IPS DF 6.9 (cell line): ENCODE results near the gene LCP2.

Experiments
- DNase-seq: peaks from one replicate; pipeline ENCODE4 v3.0.0-alpha.2; 2013; ENCODE audit warnings: low read depth, low spot score
- H3K27ac ChIP-seq: one replicate; pipeline ENCODE4 v1.5.1; 2013; ENCODE audit warnings: low read length, control low read depth
- H3K27me3 ChIP-seq: 2 replicates; pipeline ENCODE4 v1.6.1; 2013; ENCODE audit warnings: mild to moderate bottlenecking, low read length; ENCODE audit not compliant: control insufficient read depth, insufficient read depth
- H3K36me3 ChIP-seq: 2 replicates; pipeline ENCODE4 v1.6.1; 2013; ENCODE audit warnings: low read length; ENCODE audit not compliant: control insufficient read depth, insufficient read depth
- H3K4me1 ChIP-seq: 2 replicates; pipeline ENCODE4 v1.6.1; 2013; ENCODE audit warnings: low read length; ENCODE audit not compliant: control insufficient read depth, insufficient read depth
- H3K4me3 ChIP-seq: 2 replicates; pipeline ENCODE4 v1.5.1; 2013; ENCODE audit warnings: mild to moderate bottlenecking, low read length
- H3K9me3 ChIP-seq: 2 replicates; pipeline ENCODE4 v1.6.1; 2013; ENCODE audit warnings: low read length, inconsistent platforms; ENCODE audit not compliant: control insufficient read depth, insufficient read depth
- WGBS: extraction: QIAGEN DNeasy Blood & Tissue Kit; methylation state at CpG from one replicate; pipeline ENCODE4 v1.1.7; 2013; ENCODE audit warnings: mixed read lengths, missing lambda C conversion rate; ENCODE audit not compliant: insufficient read length, insufficient coverage; 5-methylcytosine and 5-hydroxymethylcytosine counted together

The LCP2 gene

GRCh38 chr5:170288551-170288950 is 9.0 kb downstream of the LCP2 start:
- Histone ChIP-seq H3K36me3 (no peaks in the 10 kb centered on the region), H3K9me3 (no peaks in the 10 kb centered on the region), H3K4me3 (no peak overlapping the region), H3K27ac (no peak overlapping the region), H3K4me1 (no peaks in the 10 kb centered on the region), H3K27me3 (no peaks in the 10 kb centered on the region)
- no CpG with 5 or more reads among the region's 3 CpGs for WGBS
- no peak for DNase-seq

GRCh38 chr5:170288151-170288550 is 9.4 kb downstream of the LCP2 start:
- Histone ChIP-seq H3K27ac (no peak overlapping the region), H3K36me3 (no peaks in the 10 kb centered on the region), H3K4me1 (no peaks in the 10 kb centered on the region), H3K27me3 (no peaks in the 10 kb centered on the region), H3K4me3 (no peak overlapping the region), H3K9me3 (no peaks in the 10 kb centered on the region)
- WGBS: no CpG with 5 or more reads among the region's 2 CpGs
- no peak for DNase-seq

GRCh38 chr5:170287532-170287931 is 10.0 kb downstream of the LCP2 start:
- no peaks in the 10 kb centered on the region for H3K27me3 ChIP-seq
- no peaks in the 10 kb centered on the region for H3K9me3 ChIP-seq
- WGBS: no CpG with 5 or more reads among the region's 1 CpG
- H3K36me3 ChIP-seq: no peaks in the 10 kb centered on the region
- no peak overlapping the region for H3K27ac ChIP-seq
- H3K4me1 ChIP-seq: no peaks in the 10 kb centered on the region
- no peak overlapping the region for H3K4me3 ChIP-seq
- no peak for DNase-seq

- H3K4me3 ChIP-seq: no peak overlapping the region
- DNase-seq: no peak
- H3K27ac ChIP-seq: no peak overlapping the region
- no peaks in the 10 kb centered on the region for H3K36me3 ChIP-seq
- no peaks in the 10 kb centered on the region for H3K9me3 ChIP-seq
- no peaks in the 10 kb centered on the region for H3K4me1 ChIP-seq
- H3K27me3 ChIP-seq: no peaks in the 10 kb centered on the region
- WGBS: no CpG with 5 or more reads among the region's 3 CpGs
Observed at GRCh38 chr5:170286386-170286925, 11.1 kb downstream of the LCP2 start.

GRCh38 chr5:170285181-170285580 is 12.4 kb downstream of the LCP2 start:
- H3K36me3 ChIP-seq: no peaks in the 10 kb centered on the region
- DNase-seq: no peak
- no peak overlapping the region for H3K4me3 ChIP-seq
- H3K9me3 ChIP-seq: no peaks in the 10 kb centered on the region
- no peaks in the 10 kb centered on the region; the same call in 1 of the 2 replicates for H3K4me1 ChIP-seq
- no peaks in the 10 kb centered on the region for H3K27me3 ChIP-seq
- no peak overlapping the region for H3K27ac ChIP-seq

GRCh38 chr5:170284231-170284630 is 13.3 kb downstream of the LCP2 start:
- DNase-seq: no peak
- Histone ChIP-seq H3K27me3 (no peaks in the 10 kb centered on the region), H3K4me3 (no peak overlapping the region), H3K9me3 (no peaks in the 10 kb centered on the region), H3K36me3 (no peaks in the 10 kb centered on the region), H3K4me1 (peaks cover 1% of the 10 kb centered on the region; the same call in 1 of the 2 replicates), H3K27ac (no peak overlapping the region)
- WGBS: no CpG with 5 or more reads among the region's 2 CpGs

- no CpG with 5 or more reads among the region's 1 CpG for WGBS
- no peaks in the 10 kb centered on the region for H3K36me3 ChIP-seq
- no peak overlapping the region for H3K27ac ChIP-seq
- H3K9me3 ChIP-seq: no peaks in the 10 kb centered on the region
- no peak for DNase-seq
- H3K4me3 ChIP-seq: no peak overlapping the region
- peaks cover 9% of the 10 kb centered on the region for H3K4me1 ChIP-seq
- no peaks in the 10 kb centered on the region for H3K27me3 ChIP-seq
Observed at GRCh38 chr5:170283296-170283695, 14.3 kb downstream of the LCP2 start.

GRCh38 chr5:170280011-170280493 is 17.5 kb downstream of the LCP2 start:
- no peaks in the 10 kb centered on the region for H3K36me3 ChIP-seq
- no peaks in the 10 kb centered on the region for H3K27me3 ChIP-seq
- no peak for DNase-seq
- H3K9me3 ChIP-seq: no peaks in the 10 kb centered on the region
- peaks cover 12% of the 10 kb centered on the region for H3K4me1 ChIP-seq
- no CpG with 5 or more reads among the region's 6 CpGs for WGBS
- no peak overlapping the region for H3K27ac ChIP-seq
- no peak overlapping the region for H3K4me3 ChIP-seq

GRCh38 chr5:170279459-170279817 is 18.1 kb downstream of the LCP2 start:
- Histone ChIP-seq H3K9me3 (no peaks in the 10 kb centered on the region), H3K27me3 (no peaks in the 10 kb centered on the region), H3K27ac (no peak overlapping the region), H3K4me3 (no peak overlapping the region), H3K36me3 (no peaks in the 10 kb centered on the region), H3K4me1 (peaks cover 12% of the 10 kb centered on the region)
- WGBS: no CpG with 5 or more reads among the region's 4 CpGs
- DNase-seq: no peak

GRCh38 chr5:170278611-170279458 is 18.7 kb downstream of the LCP2 start:
- H3K4me3 ChIP-seq: no peak overlapping the region
- H3K9me3 ChIP-seq: no peaks in the 10 kb centered on the region
- no peaks in the 10 kb centered on the region for H3K27me3 ChIP-seq
- WGBS: no CpG with 5 or more reads among the region's 9 CpGs
- no peak for DNase-seq
- no peaks in the 10 kb centered on the region for H3K36me3 ChIP-seq
- no peak overlapping the region for H3K27ac ChIP-seq
- H3K4me1 ChIP-seq: peaks cover 12% of the 10 kb centered on the region

GRCh38 chr5:170277867-170278281 is 19.7 kb downstream of the LCP2 start:
- no peak overlapping the region for H3K27ac ChIP-seq
- H3K27me3 ChIP-seq: no peaks in the 10 kb centered on the region
- DNase-seq: no peak
- H3K4me3 ChIP-seq: no peak overlapping the region
- peaks cover 12% of the 10 kb centered on the region for H3K4me1 ChIP-seq
- no CpG with 5 or more reads among the region's 6 CpGs for WGBS
- H3K9me3 ChIP-seq: no peaks in the 10 kb centered on the region
- H3K36me3 ChIP-seq: no peaks in the 10 kb centered on the region
